ENCODE results near the gene MEGF10.

The MEGF10 gene

GRCh38 chr5:127444171-127444570, 153.6 kb downstream of the MEGF10 start:
- Histone ChIP-seq H3K27ac (ENCODE audit: low read length) (no peak overlapping the region), H3K9me3 (ENCODE audit: insufficient read depth, low read length) (no peaks in the 10 kb centered on the region), H2AFZ (ENCODE audit: low read depth, low read length) (no peak overlapping the region), H3K4me1 (ENCODE audit: low read length) (no peaks in the 10 kb centered on the region), H4K20me1 (ENCODE audit: insufficient read depth, low read length) (no peaks in the 10 kb centered on the region), H3K9ac (ENCODE audit: low read length) (no peak overlapping the region), H3K4me3 (ENCODE audit: low read length) (no peak overlapping the region), H3K27me3 (ENCODE audit: low read depth, low read length) (0 out of 2 replicates have a peak, but pooled peaks cover 3% of the 10 kb centered on the region), H3K79me2 (ENCODE audit: low read length) (no peaks in the 10 kb centered on the region), H3K4me2 (ENCODE audit: low read length) (no peak overlapping the region), H3K36me3 (replicated peaks; ENCODE audit: low read depth, low read length) (no peaks in the 10 kb centered on the region)
- TF ChIP-seq CTCF (IDR thresholded peaks at IDR 0.05; ENCODE audit: low read depth, low read length) (no peak), EZH2phosphoT487 (IDR thresholded peaks at IDR 0.05; ENCODE audit: low read depth) (no peak)

- Histone ChIP-seq H4K20me1 (ENCODE audit: insufficient read depth, low read length) (no peaks in the 10 kb centered on the region), H3K36me3 (replicated peaks; ENCODE audit: low read depth, low read length) (no peaks in the 10 kb centered on the region), H2AFZ (ENCODE audit: low read depth, low read length) (no peak overlapping the region), H3K9ac (ENCODE audit: low read length) (no peak overlapping the region), H3K4me1 (ENCODE audit: low read length) (no peaks in the 10 kb centered on the region), H3K4me2 (ENCODE audit: low read length) (no peak overlapping the region), H3K79me2 (ENCODE audit: low read length) (no peaks in the 10 kb centered on the region), H3K9me3 (ENCODE audit: insufficient read depth, low read length) (no peaks in the 10 kb centered on the region), H3K27ac (ENCODE audit: low read length) (no peak overlapping the region), H3K4me3 (ENCODE audit: low read length) (no peak overlapping the region), H3K27me3 (ENCODE audit: low read depth, low read length) (no peaks in the 10 kb centered on the region)
- TF ChIP-seq CTCF (IDR thresholded peaks at IDR 0.05; ENCODE audit: low read depth, low read length) = no peak
- no peak for TF ChIP-seq EZH2phosphoT487 (IDR thresholded peaks at IDR 0.05; ENCODE audit: low read depth)
These were observed 154.7 kb downstream of the MEGF10 start for GRCh38 chr5:127445328-127445727.

- Histone ChIP-seq H3K9ac (ENCODE audit: low read length) (no peak overlapping the region), H3K27me3 (ENCODE audit: low read depth, low read length) (no peaks in the 10 kb centered on the region), H3K4me1 (ENCODE audit: low read length) (no peaks in the 10 kb centered on the region), H3K36me3 (replicated peaks; ENCODE audit: low read depth, low read length) (no peaks in the 10 kb centered on the region), H3K9me3 (ENCODE audit: insufficient read depth, low read length) (no peaks in the 10 kb centered on the region), H3K27ac (ENCODE audit: low read length) (no peak overlapping the region), H3K4me2 (ENCODE audit: low read length) (no peak overlapping the region), H3K4me3 (ENCODE audit: low read length) (no peak overlapping the region), H2AFZ (ENCODE audit: low read depth, low read length) (no peak overlapping the region), H4K20me1 (ENCODE audit: insufficient read depth, low read length) (no peaks in the 10 kb centered on the region), H3K79me2 (ENCODE audit: low read length) (no peaks in the 10 kb centered on the region)
- TF ChIP-seq EZH2phosphoT487 (IDR thresholded peaks at IDR 0.05; ENCODE audit: low read depth) = no peak
- TF ChIP-seq CTCF (IDR thresholded peaks at IDR 0.05; ENCODE audit: low read depth, low read length) = no peak
These were observed 156.0 kb downstream of the MEGF10 start for GRCh38 chr5:127446626-127447025.

- Histone ChIP-seq H3K9ac (ENCODE audit: low read length) (no peak overlapping the region), H2AFZ (ENCODE audit: low read depth, low read length) (no peak overlapping the region)
- TF ChIP-seq EZH2phosphoT487 (IDR thresholded peaks at IDR 0.05; ENCODE audit: low read depth) (no peak), CTCF (IDR thresholded peaks at IDR 0.05; ENCODE audit: low read depth, low read length) (no peak)
These were observed 157.2 kb downstream of the MEGF10 start for GRCh38 chr5:127447827-127448226.

More at GRCh38 chr5:127447827-127448226, 157.2 kb downstream of the MEGF10 start:
- Histone ChIP-seq H3K9me3 (ENCODE audit: insufficient read depth, low read length) (no peaks in the 10 kb centered on the region), H3K27ac (ENCODE audit: low read length) (no peak overlapping the region), H3K79me2 (ENCODE audit: low read length) (no peaks in the 10 kb centered on the region), H3K27me3 (ENCODE audit: low read depth, low read length) (no peaks in the 10 kb centered on the region), H3K4me2 (ENCODE audit: low read length) (no peak overlapping the region), H3K4me3 (ENCODE audit: low read length) (no peak overlapping the region), H4K20me1 (ENCODE audit: insufficient read depth, low read length) (no peaks in the 10 kb centered on the region), H3K36me3 (replicated peaks; ENCODE audit: low read depth, low read length) (no peaks in the 10 kb centered on the region), H3K4me1 (ENCODE audit: low read length) (no peaks in the 10 kb centered on the region)
